B cell (primary cell): ENCODE results near the gene ZEB1. TPM values are rescaled to one million over a fixed set of nuclear protein-coding genes. Genes with fewer than 3 reads are reported as not detected.

Experiments used
- ATAC-seq: fragments of 200-7000 bp; cut with Tn5 transposase; one replicate; pipeline ENCODE4 v1.10.0; 2021; ENCODE audit warnings: low read depth, mild to moderate bottlenecking, moderate number of reproducible peaks, moderate library complexity
- CTCF ChIA-PET: fragments of 350-600 bp; sonication (Branson Sonifier 250); formaldehyde crosslinking; loops from one replicate; lab custom pipeline; 2021; ENCODE audit warnings: antibody characterized with exemption, inconsistent platforms; lab: Charles Lee
- POLR2A ChIA-PET: fragments of 350-600 bp; sonication (Branson Sonifier 250); formaldehyde crosslinking; loops from one replicate; lab custom pipeline; 2021; ENCODE audit warnings: antibody characterized with exemption; lab: Charles Lee
- DNase-seq: peaks from one replicate; pipeline ENCODE4 v3.0.0; 2013
- H2AFZ ChIP-seq: 2 replicates; pipeline ENCODE4 v1.6.1; 2012; ENCODE audit warnings: mild to moderate bottlenecking, low read depth, low read length; ENCODE audit not compliant: insufficient read depth, poor library complexity, severe bottlenecking
- H3K27ac ChIP-seq, 2 donors: 1 replicate in 1 of 2; 2 replicates in 1 of 2; pipeline ENCODE4 v1.5.1; 2012 to 2013; ENCODE audit warnings: low read length in 2 of 2, mild to moderate bottlenecking in 2 of 2, moderate library complexity in 1 of 2
- H3K27me3 ChIP-seq, 4 experiments: fragments of 200-600 bp in 1 of 4; sonication (generic) in 1 of 4; replicated peaks in 1 of 4; 1 replicate in 2 of 4; 2 replicates in 2 of 4; pipeline versions ENCODE4 v1.6.1 to v1.7.0; 2013 to 2016; ENCODE audit warnings: low read length in 3 of 4, mild to moderate bottlenecking in 2 of 4, mixed read lengths in 1 of 4, moderate library complexity in 1 of 4; ENCODE audit not compliant: insufficient read depth in 4 of 4, control insufficient read depth in 3 of 4; ENCODE audit errors: control extremely low read depth in 1 of 4
- H3K36me3 ChIP-seq, 2 experiments: replicated peaks in 1 of 2; 1 replicate in 1 of 2; 2 replicates in 1 of 2; pipeline versions ENCODE4 v1.6.1 to v1.7.1; 2013; ENCODE audit warnings: low read length in 1 of 2; ENCODE audit not compliant: insufficient read depth in 2 of 2, control insufficient read depth in 1 of 2; ENCODE audit errors: control extremely low read depth in 1 of 2, extremely low read depth in 1 of 2
- H3K4me1 ChIP-seq, 2 donors: fragments of 200-600 bp in 1 of 2; sonication (generic) in 1 of 2; 1 replicate in 1 of 2; 2 replicates in 1 of 2; pipeline versions ENCODE4 v1.5.1 to v1.6.1; 2013 to 2017; ENCODE audit warnings: low read length in 2 of 2; ENCODE audit not compliant: control insufficient read depth in 2 of 2, insufficient read depth in 2 of 2
- H3K4me2 ChIP-seq: replicated peaks from 2 replicates; pipeline ENCODE3; 2012; ENCODE audit warnings: mild to moderate bottlenecking, low read depth, low read length; ENCODE audit not compliant: poor library complexity, severe bottlenecking
- H3K4me3 ChIP-seq, 5 experiments: fragments of 200-600 bp in 1 of 5; sonication (generic) in 1 of 5; 1 replicate in 3 of 5; 2 replicates in 2 of 5; pipeline versions ENCODE4 v1.5.1 to v1.7.0; 2011 to 2016; ENCODE audit warnings: low read length in 4 of 5, mild to moderate bottlenecking in 4 of 5, low read depth in 2 of 5, control low read depth in 1 of 5, moderate library complexity in 1 of 5; ENCODE audit not compliant: insufficient read depth in 1 of 5; ENCODE audit errors: control extremely low read depth in 1 of 5, extremely low read depth in 1 of 5
- H3K79me2 ChIP-seq: fragments of 200-600 bp; sonication (generic); one replicate; pipeline ENCODE4 v1.6.0; 2016; ENCODE audit warnings: low read length; ENCODE audit not compliant: control insufficient read depth, insufficient read depth
- H3K9ac ChIP-seq: fragments of 200-600 bp; sonication (generic); 2 replicates; pipeline ENCODE4 v1.6.1; 2017; ENCODE audit warnings: mild to moderate bottlenecking, low read length, moderate library complexity
- H3K9me3 ChIP-seq, 3 donors: one replicate each; pipeline versions ENCODE4 v1.6.1 to v1.7.1; 2013; ENCODE audit warnings: low read length in 2 of 3; ENCODE audit not compliant: control insufficient read depth in 2 of 3, insufficient read depth in 1 of 3; ENCODE audit errors: control extremely low read depth in 1 of 3
- H4K20me1 ChIP-seq: 2 replicates; pipeline ENCODE4 v1.6.0; 2012; ENCODE audit warnings: mild to moderate bottlenecking, low read length; ENCODE audit not compliant: insufficient read depth, control insufficient read depth, poor library complexity, severe bottlenecking
- H3K27ac Mint-ChIP-seq: one replicate; pipeline ENCODE4 v1.8.0; 2021; ENCODE audit warnings: mixed read lengths
- H3K27me3 Mint-ChIP-seq: one replicate; pipeline ENCODE4 v1.8.0; 2021; ENCODE audit warnings: mixed read lengths
- H3K4me1 Mint-ChIP-seq: one replicate; pipeline ENCODE4 v1.8.0; 2021; ENCODE audit warnings: mixed read lengths
- H3K4me3 Mint-ChIP-seq: one replicate; pipeline ENCODE4 v1.8.0; 2021; ENCODE audit warnings: mixed read lengths
- H3K9me3 Mint-ChIP-seq: one replicate; pipeline ENCODE4 v1.8.0; 2022; ENCODE audit warnings: mixed read lengths; ENCODE audit not compliant: insufficient read depth
- CTCF ChIP-seq: fragments of 200-600 bp; IDR thresholded peaks from one replicate; pipeline ENCODE4 v1.8.0; 2022; ENCODE audit warnings: antibody characterized with exemption, mild to moderate bottlenecking
- EZH2 ChIP-seq: IDR thresholded peaks from 2 replicates; pipeline ENCODE4 v1.6.1; 2012; ENCODE audit warnings: borderline replicate concordance, low read depth, mild to moderate bottlenecking, moderate library complexity, low read length; ENCODE audit not compliant: insufficient read depth, poor library complexity, severe bottlenecking
- WGBS: methylation state at CpG from one replicate; pipeline ENCODE4 v1.1.5; 2013; ENCODE audit warnings: missing lambda C conversion rate; ENCODE audit not compliant: insufficient coverage; 5-methylcytosine and 5-hydroxymethylcytosine counted together
- intact Hi-C: fragments of 100-400 bp; cut with micrococcal nuclease; formaldehyde crosslinking; loops from one replicate; pipeline ENCODE4 v1.10.0; 2022
- polyA plus RNA-seq: library from polyadenylated mRNA; depleted of rRNA; stranded (reverse); fragments of >200 nt; gene quantifications from 2 replicates; pipeline ENCODE4 v1.2.3, GENCODE V29; 2012
- total RNA-seq, 2 donors: library from RNA; stranded (reverse); fragments of 120-200 nt in 1 of 2; gene quantifications; 1 replicate in 1 of 2; 2 replicates in 1 of 2; pipeline versions ENCODE4 v1.2.3 to v1.2.4, GENCODE V29; 2013 to 2022

Gene ZEB1
- total and polyA plus RNA-seq, 2 donors (not counting 1 experiment from before 2014, with no cell fraction given): 11.2 to 96.7 TPM

- Histone ChIP-seq H3K79me2 (peaks cover 32% of the 10 kb centered on the region), H3K27ac (no peak overlapping the region), H3K9ac (no peak overlapping the region), H4K20me1 (peaks cover 28% of the 10 kb centered on the region), H3K27me3 (no peaks in the 10 kb centered on the region), H3K4me2 (no peak overlapping the region), H3K4me1 (peaks cover 7% of the 10 kb centered on the region in 2 donors), H2AFZ (no peak overlapping the region), H3K9me3 (no peaks in the 10 kb centered on the region), H3K36me3 (peaks cover 0 to 2% of the 10 kb centered on the region in 2 experiments), H3K4me3 (no peak overlapping the region)
- no peaks in the 10 kb centered on the region for H3K27me3 Mint-ChIP-seq
- H3K27ac Mint-ChIP-seq: no peak overlapping the region
- ATAC-seq: no peak
- TF ChIP-seq CTCF (no peak), EZH2 (no peak)
- POLR2A ChIA-PET: no interaction called here
- H3K4me1 Mint-ChIP-seq: peaks cover 24% of the 10 kb centered on the region
- CTCF ChIA-PET: no interaction called here
- H3K9me3 Mint-ChIP-seq: no peaks in the 10 kb centered on the region
- intact Hi-C loops: loop anchor here (5.0 kb wide), 1 partner anchor 34 kb away; no protein-coding TSS in a partner anchor
- H3K4me3 Mint-ChIP-seq: no peak overlapping the region
- no peak for DNase-seq
- no CpG with 5 or more reads among the region's 1 CpG for WGBS
Observed at GRCh38 chr10:31381171-31381570, 62.2 kb downstream of the ZEB1 start.

- H3K4me1 Mint-ChIP-seq: peaks cover 24% of the 10 kb centered on the region
Observed at GRCh38 chr10:31381766-31382316, 62.8 kb downstream of the ZEB1 start.

More at GRCh38 chr10:31381766-31382316, 62.8 kb downstream of the ZEB1 start:
- Histone ChIP-seq H4K20me1 (peaks cover 26% of the 10 kb centered on the region), H3K27ac (no peak overlapping the region), H3K36me3 (peaks cover 2% of the 10 kb centered on the region in 2 experiments), H3K9me3 (no peaks in the 10 kb centered on the region), H3K27me3 (no peaks in the 10 kb centered on the region), H2AFZ (no peak overlapping the region), H3K4me3 (no peak overlapping the region), H3K4me1 (peaks cover 7% of the 10 kb centered on the region in 2 donors), H3K4me2 (no peak overlapping the region), H3K9ac (no peak overlapping the region), H3K79me2 (peaks cover 31% of the 10 kb centered on the region)
- CTCF ChIA-PET: no interaction called here
- Mint-ChIP-seq H3K4me3 (no peak overlapping the region), H3K9me3 (no peaks in the 10 kb centered on the region), H3K27ac (no peak overlapping the region), H3K27me3 (no peaks in the 10 kb centered on the region)
- no peak for DNase-seq
- intact Hi-C loops: loop anchor here (5.0 kb wide), 1 partner anchor 35 kb away; no protein-coding TSS in a partner anchor
- TF ChIP-seq CTCF (no peak), EZH2 (no peak)
- no peak for ATAC-seq
- POLR2A ChIA-PET: no interaction called here
- 90% methylated on average over 2 of the region's 6 CpGs for WGBS
